HCT116 (cell line): ENCODE results near the gene PRKD2. TPM values are rescaled to one million over a fixed set of nuclear protein-coding genes. Genes with fewer than 3 reads are reported as not detected.
A peak's percentile ranks its signal among the peaks of the same experiment; 100 is the strongest.

Experiments used
- ATAC-seq: fragments of 200-7000 bp; cut with Tn5 transposase; 2 replicates; pipeline ENCODE4 v1.9.1; 2020; ENCODE audit warnings: mild to moderate bottlenecking, moderate library complexity
- BruUV-seq: library from RNA; stranded (reverse); fragments of 400-500 nt; replicated peaks from 2 replicates; lab custom pipeline; 2021; lab: Mats Ljungman, UMichigan
- CTCF ChIA-PET: fragments of 300-600 bp; sonication (Branson Sonifier 250); formaldehyde crosslinking; loops from one replicate; lab custom pipeline; 2021; ENCODE audit warnings: antibody characterized with exemption; lab: Charles Lee
- POLR2A ChIA-PET: fragments of 300-600, 350-600 bp; sonication (Branson Sonifier 250); formaldehyde crosslinking; loops from one replicate; lab custom pipeline; 2021; ENCODE audit warnings: antibody characterized with exemption; lab: Charles Lee
- RAD21 ChIA-PET, 2 experiments: fragments of 300-600 bp; sonication (Branson Sonifier 250); formaldehyde crosslinking; loops; one replicate each; lab custom pipeline; 2023; ENCODE audit warnings: low total read pairs in 2 of 2; ENCODE audit not compliant: uncharacterized antibody in 2 of 2, unreplicated experiment in 2 of 2, low non-redundant PET in 1 of 2; lab: Charles Lee
- DNase-seq: peaks from one replicate; pipeline ENCODE4 v3.0.0-alpha.2; 2010; ENCODE audit warnings: low read depth, low spot score
- H2AFZ ChIP-seq: fragments of 200-600 bp; shearing (Covaris generic), sonication (generic); 2 replicates; pipeline ENCODE4 v1.6.1; 2017; ENCODE audit warnings: low read depth, mixed run types, mixed read lengths, antibody characterized with exemption, low read length; ENCODE audit not compliant: poor library complexity, severe bottlenecking
- H3K27ac ChIP-seq: 2 replicates; pipeline ENCODE4 v1.5.1; 2012; ENCODE audit warnings: low read depth, low read length
- H3K27me3 ChIP-seq: fragments of 200-600 bp; sonication (generic); 2 replicates; pipeline ENCODE4 v1.6.1; 2016; ENCODE audit warnings: mixed run types, low read length, mixed read lengths; ENCODE audit not compliant: insufficient read depth
- H3K36me3 ChIP-seq, 2 experiments: fragments of 200-500 bp in 1 of 2; fragments of 200-600 bp in 1 of 2; sonication (Bioruptor generic) in 1 of 2; sonication (generic) in 1 of 2; 2 replicates each; pipeline versions ENCODE4 v1.5.1 to v1.6.1; 2014 to 2016; ENCODE audit warnings: low read length in 2 of 2, inconsistent platforms in 1 of 2, mixed read lengths in 1 of 2, mixed run types in 1 of 2; ENCODE audit not compliant: insufficient read depth in 2 of 2, control insufficient read depth in 1 of 2
- H3K4me1 ChIP-seq, 2 experiments: fragments of 200-600 bp in 1 of 2; sonication (generic) in 1 of 2; 2 replicates each; pipeline versions ENCODE4 v1.5.1 to v1.6.1; 2012 to 2017; ENCODE audit warnings: low read length in 2 of 2, inconsistent platforms in 1 of 2, mild to moderate bottlenecking in 1 of 2, mixed read lengths in 1 of 2, mixed run types in 1 of 2, moderate library complexity in 1 of 2; ENCODE audit not compliant: insufficient read depth in 2 of 2, control insufficient read depth in 1 of 2
- H3K4me2 ChIP-seq: fragments of 200-600 bp; sonication (generic); 2 replicates; pipeline ENCODE4 v1.6.1; 2017; ENCODE audit warnings: mixed run types, low read length, mixed read lengths
- H3K4me3 ChIP-seq, 2 experiments: fragments of 200-600 bp in 1 of 2; sonication (generic) in 1 of 2; replicated peaks in 1 of 2; 2 replicates each; pipeline ENCODE4 v1.5.1; 2011 to 2016; ENCODE audit warnings: low read length in 2 of 2, control low read depth in 1 of 2, low read depth in 1 of 2, mild to moderate bottlenecking in 1 of 2, mixed read lengths in 1 of 2, mixed run types in 1 of 2
- H3K79me2 ChIP-seq: fragments of 200-600 bp; sonication (generic); 2 replicates; pipeline ENCODE4 v1.6.1; 2017; ENCODE audit warnings: mild to moderate bottlenecking, mixed run types, low read length, moderate library complexity, mixed read lengths; ENCODE audit not compliant: insufficient read depth
- H3K9ac ChIP-seq: fragments of 200-600 bp; sonication (generic); 2 replicates; pipeline ENCODE4 v1.6.1; 2016; ENCODE audit warnings: low read length, mixed read lengths
- H3K9me2 ChIP-seq: fragments of 200-600 bp; sonication (generic), shearing (Covaris generic); 2 replicates; pipeline ENCODE4 v1.6.1; 2017; ENCODE audit warnings: mixed run types, mild to moderate bottlenecking, moderate library complexity; ENCODE audit not compliant: insufficient read depth
- H3K9me3 ChIP-seq, 2 experiments: fragments of 200-500 bp in 1 of 2; fragments of 200-600 bp in 1 of 2; sonication (Bioruptor generic) in 1 of 2; sonication (generic) in 1 of 2; 2 replicates each; pipeline ENCODE4 v1.6.1; 2014 to 2017; ENCODE audit warnings: low read length in 2 of 2, mixed read lengths in 2 of 2, inconsistent platforms in 1 of 2, low read depth in 1 of 2, mild to moderate bottlenecking in 1 of 2, mixed run types in 1 of 2, moderate library complexity in 1 of 2; ENCODE audit not compliant: control insufficient read depth in 1 of 2, insufficient read depth in 1 of 2
- H4K20me1 ChIP-seq: fragments of 200-600 bp; sonication (generic), shearing (Covaris generic); 2 replicates; pipeline ENCODE4 v1.6.1; 2017; ENCODE audit warnings: mixed run types, mild to moderate bottlenecking, moderate library complexity; ENCODE audit not compliant: insufficient read depth
- EGR1 ChIP-seq: IDR thresholded peaks from 2 replicates; pipeline ENCODE4 v1.6.1; 2012; ENCODE audit warnings: low read depth
- ELF1 ChIP-seq: IDR thresholded peaks from 2 replicates; pipeline ENCODE4 v1.6.1; 2012; ENCODE audit warnings: low read depth, borderline replicate concordance
- EZH2phosphoT487 ChIP-seq: fragments of 200-600 bp; IDR thresholded peaks from 2 replicates; pipeline ENCODE4 v1.6.1; 2018; ENCODE audit warnings: antibody characterized with exemption, borderline replicate concordance
- FOSL1 ChIP-seq: IDR thresholded peaks from 2 replicates; pipeline ENCODE4 v1.6.1; 2012; ENCODE audit warnings: low read depth
- JUND ChIP-seq: IDR thresholded peaks from 2 replicates; pipeline ENCODE4 v1.6.1; 2012
- POLR2A ChIP-seq: IDR thresholded peaks from 2 replicates; pipeline ENCODE4 v1.7.0; 2011; ENCODE audit warnings: borderline replicate concordance; ENCODE audit not compliant: insufficient read depth, insufficient read length; ENCODE audit errors: extremely low read depth
- POLR2AphosphoS5 ChIP-seq: IDR thresholded peaks from 2 replicates; pipeline ENCODE4 v1.6.1; 2011; ENCODE audit warnings: mild to moderate bottlenecking, low read depth, low read length, moderate library complexity
- SIN3A ChIP-seq: IDR thresholded peaks from 2 replicates; pipeline ENCODE4 v1.6.1; 2012; ENCODE audit warnings: low read depth
- SRF ChIP-seq: IDR thresholded peaks from 2 replicates; pipeline ENCODE4 v1.6.1; 2012; ENCODE audit warnings: low read depth
- YY1 ChIP-seq: IDR thresholded peaks from 2 replicates; pipeline ENCODE4 v1.6.1; 2011; ENCODE audit warnings: low read length, low read depth, moderate library complexity, mild to moderate bottlenecking; ENCODE audit not compliant: insufficient replicate concordance; ENCODE audit errors: extremely low read depth
- ZFX ChIP-seq: fragments of 450-650 bp; IDR thresholded peaks from 2 replicates; pipeline ENCODE4 v1.6.1; 2017
- ZNF274 ChIP-seq: fragments of 200-500 bp; sonication (Bioruptor generic); IDR thresholded peaks from 2 replicates; pipeline ENCODE4 v1.6.1; 2014; ENCODE audit warnings: mild to moderate bottlenecking, low read depth, low read length, inconsistent platforms
- intact Hi-C: fragments of 100-400 bp; cut with micrococcal nuclease; formaldehyde crosslinking; loops from 2 replicates; pipeline ENCODE4 v1.10.0; 2022
- total RNA-seq: library from RNA; stranded (reverse); gene quantifications from one replicate; pipeline ENCODE4 v1.2.1, GENCODE V29; 2021; ENCODE audit not compliant: unreplicated experiment
- TF ChIP-seq, protein P1 (sequence below): IDR thresholded peaks from 2 replicates; pipeline ENCODE4 v1.6.1; 2011; ENCODE audit warnings: mild to moderate bottlenecking, low read length, moderate library complexity; ENCODE audit not compliant: insufficient replicate concordance; ENCODE audit errors: extremely low read depth
- TF ChIP-seq, protein P2 (sequence below): IDR thresholded peaks from 2 replicates; pipeline ENCODE4 v1.6.1; 2012

The PRKD2 gene
- total RNA-seq, 1 experiment from 2014 or later, result 73.5 TPM

DNA sequence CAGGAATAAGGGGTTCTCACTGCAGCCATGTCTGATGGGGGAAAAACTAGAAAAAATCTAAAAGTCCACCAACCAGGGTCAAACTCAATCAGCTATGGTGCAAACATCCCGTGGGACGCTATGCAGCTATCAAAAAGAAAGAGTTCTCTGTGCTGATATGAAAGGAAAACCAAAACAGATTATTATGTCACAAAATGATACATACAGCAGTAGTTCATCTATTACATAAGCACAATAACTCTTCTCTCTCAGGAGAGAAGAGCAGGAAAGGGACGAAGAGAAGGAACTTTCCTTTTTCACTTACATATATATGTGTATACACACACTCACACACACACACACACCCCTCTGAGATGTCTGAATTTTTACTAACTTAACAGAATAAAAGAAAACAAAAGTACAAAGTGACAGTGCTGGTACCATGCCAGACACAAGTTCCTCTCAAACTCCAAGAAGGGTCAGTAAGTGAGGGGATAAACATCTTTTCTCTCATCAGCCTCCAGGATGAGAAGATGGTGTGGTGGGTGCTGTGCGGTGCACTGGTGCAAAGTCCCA, 26.1 kb upstream of the PRKD2 start:
- intact Hi-C loops, result no loop called here
- H4K20me1 ChIP-seq, result peaks cover 17% of the 10 kb centered on the region; the same call in 1 of the 2 replicates
- no peak for TF ChIP-seq ZNF274
- TF ChIP-seq ZFX, result no peak
- TF ChIP-seq, protein P1, sequence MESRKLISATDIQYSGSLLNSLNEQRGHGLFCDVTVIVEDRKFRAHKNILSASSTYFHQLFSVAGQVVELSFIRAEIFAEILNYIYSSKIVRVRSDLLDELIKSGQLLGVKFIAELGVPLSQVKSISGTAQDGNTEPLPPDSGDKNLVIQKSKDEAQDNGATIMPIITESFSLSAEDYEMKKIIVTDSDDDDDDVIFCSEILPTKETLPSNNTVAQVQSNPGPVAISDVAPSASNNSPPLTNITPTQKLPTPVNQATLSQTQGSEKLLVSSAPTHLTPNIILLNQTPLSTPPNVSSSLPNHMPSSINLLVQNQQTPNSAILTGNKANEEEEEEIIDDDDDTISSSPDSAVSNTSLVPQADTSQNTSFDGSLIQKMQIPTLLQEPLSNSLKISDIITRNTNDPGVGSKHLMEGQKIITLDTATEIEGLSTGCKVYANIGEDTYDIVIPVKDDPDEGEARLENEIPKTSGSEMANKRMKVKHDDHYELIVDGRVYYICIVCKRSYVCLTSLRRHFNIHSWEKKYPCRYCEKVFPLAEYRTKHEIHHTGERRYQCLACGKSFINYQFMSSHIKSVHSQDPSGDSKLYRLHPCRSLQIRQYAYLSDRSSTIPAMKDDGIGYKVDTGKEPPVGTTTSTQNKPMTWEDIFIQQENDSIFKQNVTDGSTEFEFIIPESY, result no peak
- TF ChIP-seq EGR1, result no peak
- no peak for TF ChIP-seq JUND
- TF ChIP-seq SIN3A, result no peak
- TF ChIP-seq ELF1, result no peak
- TF ChIP-seq POLR2AphosphoS5, result no peak
- TF ChIP-seq, protein P2, sequence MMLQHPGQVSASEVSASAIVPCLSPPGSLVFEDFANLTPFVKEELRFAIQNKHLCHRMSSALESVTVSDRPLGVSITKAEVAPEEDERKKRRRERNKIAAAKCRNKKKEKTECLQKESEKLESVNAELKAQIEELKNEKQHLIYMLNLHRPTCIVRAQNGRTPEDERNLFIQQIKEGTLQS, result no peak
- TF ChIP-seq YY1, result no peak
- TF ChIP-seq POLR2A, result no peak
- no peak for TF ChIP-seq FOSL1
- no peak for TF ChIP-seq EZH2phosphoT487
- no peak for TF ChIP-seq SRF
- TF ChIP-seq, all 23 proteins: peak for 0
- Histone ChIP-seq H3K9me2 (no peaks in the 10 kb centered on the region), H3K27ac (no peak overlapping the region), H3K4me1 (peaks cover 5 to 20% of the 10 kb centered on the region in 2 experiments), H3K4me3 (no peak overlapping the region), H3K9me3 (no peaks in the 10 kb centered on the region), H3K9ac (no peak overlapping the region), H3K36me3 (peaks cover 4 to 15% of the 10 kb centered on the region in 2 experiments; a peak in 3 of 4 replicates), H3K4me2 (no peak overlapping the region), H2AFZ (no peak overlapping the region), H3K79me2 (peaks cover 81% of the 10 kb centered on the region), H3K27me3 (no peaks in the 10 kb centered on the region)
- TSS peak; percentile 25 for BruUV-seq
- POLR2A ChIA-PET, result interaction anchor here (1.9 kb wide), 1 partner anchor 28 kb away, joined by 4 read pairs; no protein-coding TSS in a partner anchor
- ATAC-seq (no peak), DNase-seq (no peak)
- RAD21 ChIA-PET, result no interaction called here
- CTCF ChIA-PET, result no interaction called here
